ENCODE measurements around the gene SYNJ2.

Gene SYNJ2

GRCh38 chr6:158064725-158065251 is 83.1 kb downstream of the SYNJ2 start:
- no peak for DNase-seq

- no peak for DNase-seq
These were observed 84.6 kb downstream of the SYNJ2 start for GRCh38 chr6:158066136-158066781.

GRCh38 chr6:158067436-158068015 is 85.9 kb downstream of the SYNJ2 start:
- no peak for DNase-seq

- no peak for DNase-seq
These were observed 86.7 kb downstream of the SYNJ2 start for GRCh38 chr6:158068156-158068892.

GRCh38 chr6:158068893-158069799 is 87.5 kb downstream of the SYNJ2 start:
- DNase-seq = no peak

- no peak for DNase-seq
These were observed 88.1 kb downstream of the SYNJ2 start for GRCh38 chr6:158069800-158070195.

- no peak for DNase-seq
These were observed 88.8 kb downstream of the SYNJ2 start for GRCh38 chr6:158070513-158070912.

- no peak for DNase-seq
These were observed 89.7 kb downstream of the SYNJ2 start for GRCh38 chr6:158071121-158072082.

GRCh38 chr6:158072083-158072721 is 90.5 kb downstream of the SYNJ2 start:
- peak; percentile 77 for DNase-seq

- DNase-seq = no peak
These were observed 92.1 kb downstream of the SYNJ2 start for GRCh38 chr6:158073776-158074175.

GRCh38 chr6:158076548-158076947 is 94.9 kb downstream of the SYNJ2 start:
- DNase-seq = no peak

- DNase-seq = no peak
These were observed 96.0 kb downstream of the SYNJ2 start for GRCh38 chr6:158077676-158078075.

GRCh38 chr6:158078320-158078719 is 96.7 kb downstream of the SYNJ2 start:
- DNase-seq = no peak

GRCh38 chr6:158080849-158081656 is 99.4 kb downstream of the SYNJ2 start:
- DNase-seq = no peak

- DNase-seq = no peak
These were observed 99.9 kb downstream of the SYNJ2 start for GRCh38 chr6:158081657-158081935.

- no peak for DNase-seq
These were observed 102.0 kb downstream of the SYNJ2 start for GRCh38 chr6:158083455-158084325.

GRCh38 chr6:158085261-158086053 is 103.8 kb downstream of the SYNJ2 start:
- no peak for DNase-seq

GRCh38 chr6:158086054-158086503 is 104.4 kb downstream of the SYNJ2 start:
- DNase-seq = no peak
